ENCODE data around the gene UROC1. TPM values are rescaled to one million over a fixed set of nuclear protein-coding genes. Genes with fewer than 3 reads are reported as not detected.

Gene UROC1
- total RNA-seq, 3 donors from 2014 or later: not detected

GRCh38 chr3:126527006-126527405 is 9.4 kb upstream of the UROC1 start:
- Histone ChIP-seq H3K4me1 (ENCODE audit: low read depth) (peaks cover 11% of the 10 kb centered on the region), H3K9me3 (no peaks in the 10 kb centered on the region), H3K4me3 (no peak overlapping the region), H3K36me3 (ENCODE audit: low read depth) (no peaks in the 10 kb centered on the region)
- no peak for TF ChIP-seq CTCF (IDR thresholded peaks at IDR 0.05)
- no peak for ATAC-seq
- DNase-seq: no peak
- intact Hi-C loops (cut with DNase I, micrococcal nuclease): no loop called here

- no peaks in the 10 kb centered on the region for H3K36me3 ChIP-seq (ENCODE audit: low read depth)
- intact Hi-C loops (cut with DNase I, micrococcal nuclease): no loop called here
- no peak for ATAC-seq
- TF ChIP-seq CTCF (IDR thresholded peaks at IDR 0.05): no peak
- DNase-seq: no peak
- no peaks in the 10 kb centered on the region for H3K9me3 ChIP-seq
- H3K4me3 ChIP-seq: no peak overlapping the region
- H3K4me1 ChIP-seq (ENCODE audit: low read depth): peaks cover 11% of the 10 kb centered on the region
Measured at GRCh38 chr3:126526668-126527005, 9.1 kb upstream of the UROC1 start.

- no peak for TF ChIP-seq CTCF (IDR thresholded peaks at IDR 0.05)
- no peaks in the 10 kb centered on the region for H3K36me3 ChIP-seq (ENCODE audit: low read depth)
- intact Hi-C loops (cut with DNase I, micrococcal nuclease): no loop called here
- ATAC-seq (no peak), DNase-seq (no peak)
- no peak overlapping the region for H3K4me3 ChIP-seq
- peaks cover 11% of the 10 kb centered on the region for H3K4me1 ChIP-seq (ENCODE audit: low read depth)
- no peaks in the 10 kb centered on the region for H3K9me3 ChIP-seq
Measured at GRCh38 chr3:126525853-126526667, 8.5 kb upstream of the UROC1 start.

GRCh38 chr3:126525091-126525852 is 7.7 kb upstream of the UROC1 start:
- DNase-seq (peak in 1 of 3 donors; percentile 23), ATAC-seq (no peak)
- Histone ChIP-seq H3K4me1 (ENCODE audit: low read depth) (peaks cover 11% of the 10 kb centered on the region), H3K36me3 (ENCODE audit: low read depth) (no peaks in the 10 kb centered on the region), H3K9me3 (no peaks in the 10 kb centered on the region), H3K4me3 (no peak overlapping the region)
- no peak for TF ChIP-seq CTCF (IDR thresholded peaks at IDR 0.05)
- intact Hi-C loops (cut with DNase I, micrococcal nuclease): no loop called here

- H3K36me3 ChIP-seq (ENCODE audit: low read depth): no peaks in the 10 kb centered on the region
- peak; percentile 8 for ATAC-seq
- TF ChIP-seq CTCF (IDR thresholded peaks at IDR 0.05): no peak
- peak; percentile 38 to 58 (median 53) for DNase-seq
- intact Hi-C loops (cut with DNase I, micrococcal nuclease): no loop called here
- H3K4me1 ChIP-seq (ENCODE audit: low read depth): peaks cover 11% of the 10 kb centered on the region
- no peak overlapping the region for H3K4me3 ChIP-seq
- no peaks in the 10 kb centered on the region for H3K9me3 ChIP-seq
Measured at GRCh38 chr3:126524429-126524988, 6.9 kb upstream of the UROC1 start.

Data from mucosa of descending colon (tissue), 3 donors.